Hematopoietic multipotent progenitor cell treated with erythropoietin and hydrocortisone succinate and interleukin-3 and kit ligand, for 6 days (in vitro differentiated cells): ENCODE measurements around the gene LYPD4.
A peak's percentile ranks its signal among the peaks of the same experiment; 100 is the strongest.
"Not testable (repeated sequence)": the region's sequence is repeated elsewhere in the genome, so short reads cannot be mapped to it uniquely, and the experiment has no call there.

Experiments used
- DNase-seq: peaks from one replicate; pipeline ENCODE4 v3.0.0-alpha.2; 2015

The LYPD4 gene, protein sequence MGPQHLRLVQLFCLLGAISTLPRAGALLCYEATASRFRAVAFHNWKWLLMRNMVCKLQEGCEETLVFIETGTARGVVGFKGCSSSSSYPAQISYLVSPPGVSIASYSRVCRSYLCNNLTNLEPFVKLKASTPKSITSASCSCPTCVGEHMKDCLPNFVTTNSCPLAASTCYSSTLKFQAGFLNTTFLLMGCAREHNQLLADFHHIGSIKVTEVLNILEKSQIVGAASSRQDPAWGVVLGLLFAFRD

DNA sequence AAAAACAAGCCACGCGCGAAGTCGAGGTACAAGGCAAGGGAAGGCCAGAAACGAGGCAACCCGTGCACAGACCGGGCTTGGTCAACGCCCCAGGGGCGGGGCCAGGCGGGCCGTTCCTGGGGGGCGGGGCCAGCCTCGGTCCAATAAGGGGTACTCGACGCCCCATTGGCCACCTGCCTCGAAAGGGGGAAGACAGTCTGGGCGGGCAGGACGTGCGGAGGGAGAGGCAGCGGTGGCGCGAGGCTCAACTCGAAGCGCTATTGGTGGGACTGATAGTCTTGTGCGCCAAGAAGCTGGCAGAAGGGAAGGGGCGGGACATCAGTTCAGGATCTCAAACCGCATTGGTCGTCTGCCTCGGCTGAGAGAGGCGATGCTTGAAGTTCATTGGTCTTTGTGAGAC, at the start of gene LYPD4:
Gene LYPD4, minus strand, starts transcription at position 83 of the 400 bp plus-strand sequence. CDS start 5,398 bp downstream, outside the sequence.
- no peak for DNase-seq

DNA sequence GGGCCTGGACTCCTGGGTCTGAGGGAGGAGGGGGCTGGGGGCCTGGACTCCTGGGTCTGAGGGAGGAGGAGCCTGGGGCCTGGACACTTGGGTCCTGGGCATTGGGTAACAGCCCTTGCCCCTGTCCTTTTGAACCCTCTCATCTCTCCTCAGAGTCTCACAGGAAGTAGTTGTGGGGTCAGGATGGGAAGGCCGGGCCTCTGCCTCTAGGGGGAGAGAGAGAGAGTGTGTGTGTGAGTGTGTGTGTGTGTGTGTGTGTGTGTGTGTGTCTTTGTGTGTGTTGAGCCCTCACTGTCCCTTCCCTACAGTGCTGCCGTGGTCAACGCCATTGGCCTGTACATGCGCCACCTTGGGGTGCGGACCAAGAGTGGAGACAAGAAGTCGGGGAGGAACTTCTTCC, 49.4 kb upstream of the LYPD4 start:
- peak; percentile 35 for DNase-seq

DNA sequence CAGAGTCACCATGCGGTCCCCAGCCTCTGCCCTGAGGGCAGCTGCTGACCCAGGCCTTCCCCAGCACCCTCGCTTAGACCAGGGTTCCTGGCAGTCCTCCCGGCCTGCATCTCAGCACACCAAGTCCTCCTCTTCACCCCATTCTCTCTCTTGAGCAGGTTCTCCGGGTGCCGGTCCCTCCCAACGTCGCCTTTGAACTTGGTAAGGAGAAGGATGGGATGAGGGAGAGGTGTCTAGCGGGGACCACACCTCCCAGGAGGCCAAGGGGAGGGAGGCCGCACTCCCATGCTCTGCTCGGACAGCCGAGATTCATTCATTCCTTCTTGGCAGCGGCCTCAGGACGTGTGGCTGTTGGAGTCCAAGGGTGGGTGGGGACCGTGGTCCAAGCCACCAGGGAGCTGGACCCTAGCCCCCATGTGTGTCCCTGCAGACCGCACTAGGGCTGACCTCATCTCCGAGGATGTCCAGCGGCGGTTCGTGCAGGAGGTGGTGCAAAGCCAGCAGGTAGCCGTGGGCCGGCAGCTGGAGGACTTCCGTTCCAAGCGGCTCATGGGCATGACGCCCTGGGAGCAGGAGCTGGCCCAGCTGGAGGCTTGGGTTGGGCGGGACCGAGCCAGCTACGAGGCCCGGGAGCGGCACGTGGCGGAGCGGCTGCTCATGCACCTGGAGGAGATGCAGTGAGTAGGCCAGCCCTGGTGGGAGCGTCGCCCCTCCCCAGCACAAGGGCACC, 47.9 kb upstream of the LYPD4 start:
- DNase-seq: no peak

DNA sequence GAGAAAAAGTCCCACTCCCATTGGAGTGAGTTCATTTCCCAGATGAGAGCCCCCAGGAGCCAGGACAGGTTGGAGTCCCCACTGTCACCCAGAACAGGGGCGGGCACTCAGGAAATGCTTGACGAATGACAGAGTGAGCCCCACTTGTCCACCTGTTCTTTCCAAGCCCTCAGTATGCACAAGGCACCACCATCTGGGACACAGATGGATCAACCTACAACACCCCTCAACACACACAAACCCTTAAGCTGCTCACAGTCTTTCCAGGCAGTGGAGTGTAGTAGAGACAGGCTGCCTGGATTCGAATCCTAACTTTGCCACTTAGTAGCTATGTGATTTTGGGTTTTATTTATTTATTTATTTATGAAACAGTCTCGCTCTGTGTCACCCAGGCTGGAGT, 46.5 kb upstream of the LYPD4 start:
- no peak for DNase-seq

DNA sequence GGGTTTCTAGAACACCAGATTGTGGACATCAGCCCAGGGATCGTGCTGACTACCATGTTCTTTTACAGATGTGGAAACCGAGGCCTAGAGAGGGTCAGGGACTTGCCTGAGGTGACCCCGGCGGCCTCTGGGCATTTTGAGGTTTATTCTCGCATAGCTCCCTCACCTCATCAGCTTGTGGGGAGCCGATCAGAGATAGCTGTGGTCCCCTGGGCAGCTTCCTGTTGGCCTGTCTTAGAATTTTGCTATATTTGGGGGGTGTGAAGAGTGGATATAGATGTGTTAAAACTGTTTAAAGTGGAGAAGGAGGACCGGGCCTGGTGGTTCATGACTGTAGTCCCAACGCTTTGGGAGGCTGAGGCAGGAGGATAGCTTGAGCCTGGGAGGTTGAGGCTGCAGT, 45.4 kb upstream of the LYPD4 start:
- DNase-seq: no peak

DNA sequence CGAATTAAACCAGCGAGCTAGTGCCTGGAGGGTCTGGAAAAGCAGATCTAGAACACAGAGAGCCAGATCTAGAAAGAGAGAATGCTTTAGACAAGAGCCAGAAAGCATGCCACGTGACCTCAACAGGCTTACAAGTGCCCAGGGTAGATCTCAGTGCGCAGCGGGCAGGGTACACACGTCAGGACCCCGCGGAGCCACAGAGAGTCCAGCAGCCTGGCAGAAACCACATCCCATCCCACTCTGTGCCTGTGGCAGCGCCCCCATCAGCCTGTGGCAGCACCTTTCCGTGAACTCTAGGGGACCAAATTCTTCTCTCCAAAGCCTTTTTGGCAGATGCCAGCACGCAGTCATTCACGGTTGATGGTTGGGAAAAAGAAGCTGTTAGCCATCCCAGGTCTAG, 44.4 kb upstream of the LYPD4 start:
- no peak for DNase-seq

DNA sequence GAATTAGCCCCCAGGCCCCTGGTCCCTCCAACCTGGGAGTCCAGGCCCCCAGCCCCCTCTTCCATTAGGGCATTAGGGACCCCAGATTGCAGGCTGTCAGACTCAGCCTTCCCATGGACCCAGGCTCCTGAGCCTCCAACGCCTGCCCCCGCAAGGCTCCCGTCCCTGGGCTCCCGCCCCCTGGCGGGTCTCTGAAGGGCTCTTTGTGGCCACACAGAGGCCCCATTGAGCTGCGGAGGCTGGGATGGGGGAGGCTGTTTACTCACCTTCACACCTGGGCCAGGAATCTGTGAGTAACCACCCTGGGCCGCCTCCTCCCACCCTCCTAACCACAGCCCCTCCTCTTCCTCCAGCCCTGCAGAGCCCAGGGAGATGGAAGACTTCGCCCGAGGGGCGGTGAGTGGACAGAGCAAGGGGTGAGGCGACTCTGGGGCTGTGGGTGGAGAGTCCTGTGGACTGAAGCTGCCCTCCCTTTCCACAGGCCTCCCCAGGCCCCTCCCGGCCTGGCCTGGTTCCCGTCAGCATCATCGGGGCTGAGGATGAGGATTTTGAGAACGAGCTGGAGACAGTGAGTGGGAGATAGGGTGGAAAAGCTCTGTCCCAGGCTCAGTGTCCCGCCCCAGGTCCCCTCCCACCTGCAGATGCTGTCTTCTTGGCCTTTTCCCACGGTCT, 43.4 kb upstream of the LYPD4 start:
- DNase-seq: no peak

DNA sequence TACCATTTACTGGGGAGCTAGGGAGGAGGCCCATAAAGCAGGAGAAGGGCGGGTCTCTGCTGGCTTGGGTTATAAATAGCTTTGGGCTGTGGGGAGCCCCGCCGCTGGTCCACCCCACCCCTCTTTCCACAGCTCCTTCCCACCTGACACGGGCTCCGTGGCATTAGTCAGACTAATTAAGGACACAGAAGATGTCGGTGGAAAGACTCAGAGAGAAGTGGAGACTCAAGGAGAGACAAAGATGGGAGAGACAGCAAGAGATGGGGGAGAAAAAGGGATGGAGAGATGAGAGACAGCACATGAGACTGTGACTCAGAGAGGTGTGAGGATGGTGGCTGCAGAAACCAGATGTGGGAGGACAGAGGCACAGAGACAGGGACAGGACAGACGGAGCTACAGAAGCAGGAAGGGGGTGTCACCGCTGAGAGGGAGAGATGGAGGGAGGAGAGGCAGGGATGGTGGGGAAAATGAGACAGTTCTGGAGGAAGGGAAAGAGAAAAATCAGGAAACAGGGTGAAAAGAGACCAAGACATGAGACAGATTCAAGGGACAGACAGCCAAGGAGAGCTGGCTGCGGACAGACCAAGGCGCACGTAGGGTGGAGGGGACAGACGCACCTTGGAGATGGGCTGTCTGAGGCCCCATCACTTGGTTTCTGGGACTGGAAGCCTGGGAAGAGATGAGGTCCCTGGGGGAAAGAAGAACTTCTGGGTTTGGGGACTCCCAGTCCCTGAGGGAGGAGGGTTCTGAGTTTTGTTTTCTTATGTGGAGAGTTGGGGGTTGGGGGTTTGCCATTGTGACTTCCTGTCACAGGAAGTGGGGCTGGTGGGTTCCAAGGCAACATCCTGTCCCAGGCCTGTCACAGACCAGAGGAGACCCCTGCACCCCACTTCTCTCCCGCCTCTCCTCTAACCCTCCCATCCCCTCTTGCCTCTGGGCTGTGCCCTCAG, 42.6 kb upstream of the LYPD4 start:
- DNase-seq: peak; percentile 50

DNA sequence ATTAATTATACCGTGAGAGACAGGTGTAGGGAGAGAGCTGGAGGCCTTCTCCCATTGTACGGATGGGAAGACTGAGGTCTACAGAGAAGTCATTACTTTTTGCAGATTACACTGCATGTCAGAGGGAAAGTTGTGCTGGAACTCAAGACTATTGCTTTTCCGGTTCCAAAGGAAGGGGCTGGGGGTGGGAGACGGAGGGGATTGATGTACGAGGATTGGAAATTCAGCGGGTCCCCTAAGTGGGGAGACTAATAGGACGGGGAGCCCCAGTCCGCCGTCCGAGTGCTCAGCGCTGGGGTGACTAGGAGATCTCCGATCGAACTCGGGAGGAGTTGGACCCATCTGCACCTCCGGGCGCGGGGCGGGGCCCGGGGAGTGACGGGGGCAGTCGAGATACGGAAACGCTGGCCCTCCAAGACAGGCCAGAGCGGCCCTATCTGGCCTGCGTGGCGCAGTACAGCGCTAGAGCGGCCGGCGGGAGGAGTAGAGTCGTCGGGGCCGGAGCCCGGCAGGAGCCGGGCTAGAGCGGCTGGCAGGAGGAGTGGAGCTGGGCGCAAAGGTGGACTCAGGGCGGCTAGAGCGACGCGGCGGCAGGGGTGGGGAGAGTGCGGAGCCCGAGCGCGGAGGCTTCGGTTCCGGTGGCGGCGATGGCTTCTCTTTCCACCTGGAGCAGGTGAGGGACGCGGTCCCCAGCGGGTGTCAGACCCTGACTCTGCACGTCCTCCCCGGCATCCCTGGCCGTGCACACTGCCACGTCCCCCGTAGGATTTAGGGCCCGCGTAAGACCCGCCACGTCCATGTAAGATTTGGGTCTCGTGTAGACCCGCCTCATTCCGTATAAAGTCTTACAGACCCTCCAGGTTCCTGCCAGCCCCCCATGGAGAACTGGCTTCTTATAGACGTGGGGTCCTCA, 39.6 kb upstream of the LYPD4 start:
- DNase-seq: peak; percentile 98

DNA sequence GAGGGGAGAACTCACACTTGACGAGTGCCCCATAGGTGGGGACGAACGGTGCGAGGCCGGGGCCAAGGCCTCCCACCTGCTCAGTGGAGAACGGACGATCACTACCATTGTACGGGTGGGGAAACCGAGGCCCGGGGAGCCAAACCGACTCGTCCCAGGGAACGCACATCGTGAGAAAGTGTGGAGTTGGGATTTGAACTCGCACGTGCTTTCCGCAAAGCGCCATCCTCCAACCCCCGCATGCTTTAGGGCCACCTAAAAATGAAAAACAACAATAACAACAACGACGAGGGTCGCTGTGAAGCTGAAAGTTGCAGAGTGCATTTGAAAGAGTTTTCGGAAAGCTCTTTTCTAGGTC, 39.0 kb upstream of the LYPD4 start:
- no peak for DNase-seq

DNA sequence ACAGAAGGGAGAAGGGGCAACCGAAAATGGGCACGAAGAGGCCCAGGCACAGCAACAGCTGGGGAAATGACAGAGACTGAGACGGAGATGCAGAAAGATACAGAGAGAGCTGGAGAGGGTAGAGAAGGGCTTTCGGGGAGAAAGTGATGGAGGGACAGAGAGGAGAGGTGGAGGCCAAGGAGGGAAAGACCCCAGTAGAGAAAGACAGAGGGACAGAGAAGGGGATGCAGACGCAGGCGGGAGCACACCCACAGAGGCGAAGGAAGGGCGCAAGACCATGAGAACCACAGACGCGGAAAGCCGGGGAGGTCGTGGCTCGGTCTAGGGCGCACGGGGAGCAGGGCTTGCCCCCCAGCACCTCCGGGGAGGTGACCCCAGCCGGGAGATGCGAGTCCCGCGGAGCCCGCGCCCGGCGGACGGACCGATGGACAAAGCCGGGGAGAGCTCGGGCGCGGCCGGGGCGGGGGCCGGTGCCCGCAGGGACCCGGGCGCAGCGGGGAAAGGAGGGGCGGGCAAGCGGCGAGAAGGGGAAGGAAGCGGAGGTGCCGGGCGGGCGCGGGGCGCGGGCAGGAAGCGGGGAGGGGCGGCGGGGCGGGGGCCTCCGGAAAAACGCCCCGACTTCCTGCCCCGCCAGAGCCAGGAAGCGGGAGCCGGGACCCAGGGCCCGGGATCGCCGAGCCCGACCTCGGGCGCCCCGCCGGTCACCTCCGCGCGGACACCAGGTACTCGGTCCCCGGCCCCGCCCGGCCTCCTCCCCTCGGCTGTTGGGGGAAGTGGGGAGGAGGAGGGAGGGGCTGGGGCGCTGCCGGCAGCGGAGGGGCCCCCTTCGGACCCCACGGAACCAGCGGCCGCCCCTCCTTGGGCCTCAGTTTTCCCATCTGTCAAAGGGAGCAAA, 38.3 kb upstream of the LYPD4 start, which contains the start of gene ARHGEF1:
Gene ARHGEF1, plus strand, starts transcription at position 617 of the 895 bp plus-strand sequence. CDS start 4,899 bp downstream, outside the sequence.
- peak; percentile 53 for DNase-seq

DNA sequence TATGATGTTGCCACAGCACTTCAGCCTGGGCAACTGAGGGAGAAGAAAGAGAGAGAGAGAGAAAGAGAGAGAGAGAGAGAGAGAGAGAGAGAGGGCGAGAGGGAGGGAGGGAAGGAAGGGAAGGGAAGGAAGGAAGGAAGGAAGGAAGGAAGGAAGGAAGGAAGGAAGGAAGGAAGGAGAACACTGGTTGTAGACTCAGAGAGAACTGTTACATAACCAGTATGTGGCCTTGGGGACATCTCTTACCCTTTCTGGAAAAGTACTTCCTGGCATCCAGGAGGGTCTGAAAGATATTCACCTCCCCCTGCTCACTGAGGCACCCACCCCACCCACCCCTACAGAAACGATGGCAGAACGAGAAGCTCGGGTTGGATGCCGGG, 35.8 kb upstream of the LYPD4 start:
- no peak for DNase-seq

DNA sequence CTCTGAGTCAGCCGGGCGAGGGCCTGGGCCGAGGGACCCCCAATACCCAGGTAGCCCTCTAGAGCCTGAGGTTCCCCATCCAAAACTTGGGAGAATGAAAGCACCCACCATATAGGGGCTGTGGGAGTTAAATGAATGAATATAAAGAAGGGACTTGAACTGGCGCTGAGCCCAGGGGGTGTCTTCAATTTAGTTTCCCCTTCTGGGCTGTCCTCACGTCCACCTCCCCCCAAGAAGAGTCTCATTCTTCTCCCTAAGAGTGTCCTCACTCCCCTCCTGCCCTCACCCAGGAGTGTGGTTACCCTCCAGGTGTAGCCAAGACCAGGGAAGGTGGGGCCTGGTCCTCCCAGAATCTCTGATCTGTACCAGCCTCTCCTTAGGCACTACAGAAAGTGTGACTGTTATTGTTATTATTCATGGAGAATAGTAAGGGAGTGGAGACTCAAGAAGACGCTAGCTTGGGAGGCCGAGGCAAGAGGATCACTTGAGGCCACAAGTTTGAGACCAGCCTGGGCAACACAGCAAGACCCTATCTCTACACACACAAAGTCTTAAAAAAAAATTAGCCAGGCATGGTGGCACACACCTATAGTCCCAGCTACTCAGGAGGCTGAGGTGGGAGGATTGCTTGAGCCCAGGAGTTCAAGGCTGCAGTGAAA, 35.3 kb upstream of the LYPD4 start:
- no peak for DNase-seq

DNA sequence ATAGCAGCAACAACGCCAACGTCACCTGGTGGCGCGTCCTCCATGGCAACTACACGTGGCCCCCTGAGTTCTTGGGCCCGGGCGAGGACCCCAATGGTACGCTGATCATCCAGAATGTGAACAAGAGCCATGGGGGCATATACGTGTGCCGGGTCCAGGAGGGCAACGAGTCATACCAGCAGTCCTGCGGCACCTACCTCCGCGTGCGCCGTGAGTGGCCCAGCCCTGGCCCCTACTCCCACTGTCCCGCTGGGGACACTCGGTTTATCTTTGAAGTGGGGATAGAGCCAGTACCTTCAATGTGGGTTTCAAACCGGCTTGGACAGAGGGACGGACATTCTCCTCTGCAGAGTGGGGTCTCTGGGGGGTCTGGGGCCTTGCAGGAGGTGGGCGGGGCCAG, 34.6 kb upstream of the LYPD4 start:
- no peak for DNase-seq

DNA sequence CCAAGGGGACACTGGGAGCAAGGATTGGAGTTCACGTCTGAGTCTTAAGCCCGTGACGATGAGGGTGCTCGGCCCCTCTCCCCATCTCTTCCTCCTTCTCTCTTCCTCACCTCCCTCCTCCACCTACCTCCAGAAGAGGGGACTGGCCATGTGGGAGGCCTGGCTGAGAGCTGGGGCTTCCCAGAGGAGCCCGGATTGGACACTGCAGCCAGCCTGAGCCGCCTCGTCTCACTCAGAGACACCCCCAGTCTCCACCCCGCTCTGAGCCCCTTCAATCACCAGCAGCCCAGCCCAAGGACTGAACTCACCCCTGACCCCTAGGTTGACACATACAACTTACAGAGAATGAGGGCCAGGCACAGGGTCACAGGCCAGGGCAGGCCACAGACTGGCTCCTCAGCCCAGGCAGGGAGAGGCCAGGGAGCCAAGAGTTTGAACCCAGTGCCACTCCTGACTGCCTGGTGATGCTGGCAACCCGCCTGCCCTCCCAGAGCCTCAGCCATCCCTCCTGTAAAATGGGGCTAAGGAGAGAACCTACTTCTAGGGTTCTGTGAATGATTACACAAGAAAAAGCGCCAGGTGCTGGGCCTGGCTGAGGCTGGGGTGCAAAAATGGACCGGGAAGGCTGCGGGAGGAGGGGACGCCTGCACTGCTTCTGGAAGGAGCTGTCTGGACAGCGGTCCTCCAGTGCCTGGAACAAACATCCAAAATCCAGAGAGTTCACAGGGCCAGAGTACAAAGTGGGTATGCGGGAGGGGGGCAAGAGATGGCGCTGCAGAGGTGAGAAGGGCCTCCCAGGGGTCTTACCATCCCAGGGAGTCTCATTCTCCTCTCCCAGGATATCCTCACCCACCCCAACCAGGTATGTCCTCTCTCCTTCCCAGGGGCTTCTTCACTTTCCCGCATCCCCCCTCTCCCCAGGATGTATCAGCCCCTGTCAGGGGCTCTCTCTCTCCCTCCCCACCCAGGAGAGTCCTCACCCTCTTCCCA, 33.7 kb upstream of the LYPD4 start:
- DNase-seq: no peak

DNA sequence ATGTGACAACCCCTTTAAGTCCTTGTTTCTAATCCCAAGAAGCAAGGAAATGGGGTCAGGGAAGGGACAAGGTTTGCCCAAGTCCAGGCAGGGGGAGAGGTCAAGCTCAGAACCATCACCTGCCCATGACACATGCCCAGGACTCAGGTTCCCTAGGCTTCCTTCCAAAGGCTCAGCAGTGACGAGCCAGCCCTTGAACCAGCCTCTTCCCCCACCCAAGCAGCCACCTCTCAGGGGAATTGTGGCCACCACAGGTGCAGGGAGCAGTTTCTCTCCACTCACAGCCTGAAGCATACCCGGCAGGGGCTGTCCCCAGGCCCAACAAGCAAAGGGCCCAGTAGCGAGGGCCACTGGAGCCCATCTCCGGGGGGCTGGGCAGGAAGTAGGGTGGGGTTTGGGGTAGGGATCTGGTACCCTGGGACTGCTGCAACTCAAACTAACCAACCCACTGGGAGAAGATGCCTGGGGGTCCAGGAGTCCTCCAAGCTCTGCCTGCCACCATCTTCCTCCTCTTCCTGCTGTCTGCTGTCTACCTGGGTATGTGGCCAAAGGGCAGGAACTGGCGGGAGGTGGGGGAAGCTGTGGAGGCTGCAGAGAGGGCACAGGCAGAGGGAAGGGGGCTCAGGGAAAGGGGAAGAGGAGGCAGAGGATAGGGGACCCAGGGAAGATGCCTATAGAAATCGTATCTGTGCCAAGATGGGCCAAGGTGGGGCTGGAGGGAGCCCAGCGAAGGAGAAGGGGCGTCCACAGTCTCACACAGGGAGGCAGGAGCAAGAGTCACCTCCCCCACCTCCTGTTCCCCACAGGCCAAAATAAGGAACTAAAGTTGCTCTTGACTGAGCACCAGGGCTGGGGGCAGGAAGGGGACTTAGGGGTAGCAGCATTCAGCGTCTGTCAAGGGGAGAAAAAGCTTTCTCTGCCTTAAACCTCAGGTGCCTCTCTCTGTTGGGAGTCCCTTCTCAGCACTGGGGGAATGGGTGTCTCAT, 32.7 kb upstream of the LYPD4 start, which contains the start of gene CD79A:
Gene CD79A, plus strand, starts transcription at position 433 of the 986 bp plus-strand sequence. Its CDS starts 26 bp downstream, at position 459.
- DNase-seq: peak; percentile 71

DNA sequence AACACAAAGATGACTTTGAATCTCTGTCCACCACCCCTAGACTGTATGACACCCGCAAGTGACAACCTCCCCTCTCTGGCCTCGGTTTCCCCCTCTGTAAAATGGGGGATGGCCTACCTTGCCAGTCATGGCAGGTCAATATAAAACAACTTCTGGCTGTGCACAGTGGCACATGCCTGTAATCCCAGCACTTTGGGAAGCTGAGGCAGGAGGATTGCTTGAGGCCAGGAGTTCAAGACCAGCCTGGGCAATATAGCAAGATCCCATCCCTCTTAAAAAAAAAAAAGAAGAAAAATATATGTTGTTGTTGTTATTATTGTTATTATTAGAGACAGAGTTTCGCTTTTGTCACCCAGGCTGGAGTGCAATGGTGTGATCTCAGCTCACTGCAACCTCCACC, 31.5 kb upstream of the LYPD4 start:
- not testable (repeated sequence) for DNase-seq
